Chondrocyte (in vitro differentiated cells): ENCODE data around the gene OXSR1. TPM values are rescaled to one million over a fixed set of nuclear protein-coding genes. Genes with fewer than 3 reads are reported as not detected.

Source experiments
- DNase-seq: peaks from one replicate; pipeline ENCODE4 v3.0.0; 2021; ENCODE audit warnings: mixed read lengths, low spot score
- H3K27ac Mint-ChIP-seq: one replicate; pipeline ENCODE4 v1.8.0; 2021; ENCODE audit warnings: mild to moderate bottlenecking, moderate library complexity, mixed read lengths; ENCODE audit not compliant: unreplicated experiment
- H3K27me3 Mint-ChIP-seq: 2 replicates; pipeline ENCODE4 v1.8.0; 2021; ENCODE audit warnings: low read depth, mixed read lengths
- H3K36me3 Mint-ChIP-seq: 2 replicates; pipeline ENCODE4 v1.8.0; 2021; ENCODE audit warnings: low read depth, mixed read lengths
- H3K4me1 Mint-ChIP-seq: 2 replicates; pipeline ENCODE4 v1.8.0; 2021; ENCODE audit warnings: low read depth, mild to moderate bottlenecking, mixed read lengths
- H3K4me3 Mint-ChIP-seq: one replicate; pipeline ENCODE4 v1.8.0; 2021; ENCODE audit warnings: mild to moderate bottlenecking, moderate library complexity, mixed read lengths; ENCODE audit not compliant: unreplicated experiment
- H3K9me3 Mint-ChIP-seq: 2 replicates; pipeline ENCODE4 v1.8.0; 2021; ENCODE audit warnings: low read depth, mixed read lengths
- CTCF ChIP-seq: fragments of 200-600 bp; sonication (generic); IDR thresholded peaks from 2 replicates; pipeline ENCODE4 v1.5.0; 2021; ENCODE audit warnings: antibody characterized with exemption, mild to moderate bottlenecking, moderate library complexity
- total RNA-seq: library from RNA; stranded (reverse); gene quantifications from 3 replicates; pipeline ENCODE4 v1.2.1, GENCODE V29; 2021

Gene OXSR1
- total RNA-seq, 1 donor from 2014 or later = 76.0 TPM

DNA sequence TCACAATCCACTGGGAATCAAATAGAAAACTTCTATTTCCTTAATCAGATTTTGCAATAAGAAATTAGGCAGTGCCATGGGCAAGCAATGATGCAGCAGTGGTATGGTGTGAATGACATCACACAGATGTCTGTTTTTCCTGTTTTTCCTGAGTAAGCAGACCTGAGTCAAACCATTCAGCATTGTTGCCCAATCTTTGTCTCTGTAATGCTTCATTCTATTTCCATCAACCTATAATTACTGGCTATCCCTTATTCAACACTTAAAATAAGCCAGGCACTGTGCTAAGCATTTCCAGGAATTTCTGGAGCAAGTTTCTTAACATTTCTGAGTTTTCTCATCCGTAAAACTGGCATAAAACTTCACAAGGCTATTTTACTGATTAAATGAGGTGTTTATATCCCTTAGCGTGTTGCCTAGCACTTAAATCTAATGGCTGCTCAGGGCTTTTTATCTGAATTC is 11.3 kb upstream of the OXSR1 start:
- DNase-seq = no peak
- TF ChIP-seq CTCF = no peak
- Mint-ChIP-seq H3K4me1 (no peaks in the 10 kb centered on the region), H3K27me3 (no peaks in the 10 kb centered on the region), H3K4me3 (no peak overlapping the region), H3K9me3 (no peaks in the 10 kb centered on the region), H3K27ac (no peak overlapping the region), H3K36me3 (no peaks in the 10 kb centered on the region)

GRCh38 chr3:38154625-38155255 is 10.6 kb upstream of the OXSR1 start:
- no peaks in the 10 kb centered on the region for H3K9me3 Mint-ChIP-seq
- H3K27ac Mint-ChIP-seq = no peak overlapping the region
- no peak for TF ChIP-seq CTCF
- H3K4me1 Mint-ChIP-seq = no peaks in the 10 kb centered on the region
- no peaks in the 10 kb centered on the region for H3K36me3 Mint-ChIP-seq
- no peaks in the 10 kb centered on the region for H3K27me3 Mint-ChIP-seq
- no peak for DNase-seq
- no peak overlapping the region for H3K4me3 Mint-ChIP-seq

- H3K4me1 Mint-ChIP-seq = no peaks in the 10 kb centered on the region
- TF ChIP-seq CTCF = no peak
- H3K9me3 Mint-ChIP-seq = no peaks in the 10 kb centered on the region
- H3K4me3 Mint-ChIP-seq = no peak overlapping the region
- no peak for DNase-seq
- H3K36me3 Mint-ChIP-seq = no peaks in the 10 kb centered on the region
- H3K27ac Mint-ChIP-seq = no peak overlapping the region
- H3K27me3 Mint-ChIP-seq = no peaks in the 10 kb centered on the region
Observed at GRCh38 chr3:38155825-38156224, 9.5 kb upstream of the OXSR1 start.

DNA sequence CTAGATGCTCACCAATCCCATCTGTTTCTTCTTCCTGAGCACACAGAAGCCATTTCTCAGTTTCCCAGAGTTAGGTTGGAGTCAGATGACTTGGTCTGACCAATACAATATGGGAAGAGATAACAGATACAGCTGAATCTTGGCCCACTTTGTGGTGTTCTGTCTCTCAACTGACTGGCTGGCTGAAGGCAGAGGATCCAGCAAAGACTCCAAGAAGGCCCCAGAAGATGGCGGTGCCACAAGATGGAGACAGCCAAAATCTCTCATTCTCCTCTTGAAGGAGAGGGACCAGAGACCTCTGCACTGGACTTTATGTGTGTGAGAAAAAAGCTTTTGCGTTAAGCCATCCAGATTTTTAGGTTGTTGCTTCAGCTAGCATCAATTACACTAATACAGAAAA is 8.2 kb upstream of the OXSR1 start:
- no peak for TF ChIP-seq CTCF
- Mint-ChIP-seq H3K4me3 (no peak overlapping the region), H3K27me3 (no peaks in the 10 kb centered on the region), H3K9me3 (no peaks in the 10 kb centered on the region), H3K36me3 (no peaks in the 10 kb centered on the region), H3K27ac (no peak overlapping the region), H3K4me1 (no peaks in the 10 kb centered on the region)
- no peak for DNase-seq

GRCh38 chr3:38157595-38157994 is 7.7 kb upstream of the OXSR1 start:
- TF ChIP-seq CTCF = no peak
- no peak overlapping the region for H3K4me3 Mint-ChIP-seq
- H3K27me3 Mint-ChIP-seq = no peaks in the 10 kb centered on the region
- H3K4me1 Mint-ChIP-seq = no peaks in the 10 kb centered on the region
- H3K9me3 Mint-ChIP-seq = no peaks in the 10 kb centered on the region
- H3K36me3 Mint-ChIP-seq = no peaks in the 10 kb centered on the region
- DNase-seq = no peak
- no peak overlapping the region for H3K27ac Mint-ChIP-seq
